ENCODE measurements around the gene NUBPL.
A peak's percentile ranks its signal among the peaks of the same experiment; 100 is the strongest.

DNA sequence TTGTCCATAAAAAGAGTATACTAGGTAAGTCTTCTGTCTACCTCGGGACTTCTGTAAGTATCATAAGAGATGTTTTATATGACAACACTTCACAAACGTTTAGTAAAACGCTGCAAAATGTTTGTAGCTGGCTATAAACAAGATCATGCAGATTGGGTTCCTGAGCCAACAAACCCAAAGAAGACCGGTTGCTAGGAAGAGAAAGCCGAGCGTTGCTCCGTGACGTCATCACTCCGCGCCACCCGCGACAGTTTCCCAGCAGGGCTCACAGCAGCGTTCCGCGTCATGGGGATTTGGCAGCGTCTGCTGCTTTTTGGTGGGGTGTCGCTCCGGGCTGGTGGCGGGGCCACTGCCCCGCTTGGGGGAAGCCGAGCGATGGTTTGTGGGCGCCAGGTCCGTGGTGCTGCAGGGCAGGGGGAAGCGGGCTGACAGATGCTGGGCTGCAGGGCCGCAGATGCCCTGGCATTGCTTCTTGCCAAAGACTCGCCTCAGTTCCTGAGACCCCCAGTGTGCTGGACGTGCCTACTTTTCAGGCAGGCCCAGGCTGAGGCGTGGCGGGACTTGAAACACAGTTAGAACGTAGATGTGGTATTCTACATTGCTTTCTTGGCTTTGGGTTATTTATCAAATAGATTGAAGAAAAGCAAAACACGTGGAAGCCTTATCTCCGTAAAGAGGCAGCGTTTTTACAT, at the start of gene NUBPL:
- TF ChIP-seq, protein P1, sequence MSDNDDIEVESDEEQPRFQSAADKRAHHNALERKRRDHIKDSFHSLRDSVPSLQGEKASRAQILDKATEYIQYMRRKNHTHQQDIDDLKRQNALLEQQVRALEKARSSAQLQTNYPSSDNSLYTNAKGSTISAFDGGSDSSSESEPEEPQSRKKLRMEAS (IDR thresholded peaks at IDR 0.05): peak; percentile 64
- peak; percentile 77 for TF ChIP-seq NFIC (IDR thresholded peaks at IDR 0.05)
- TF ChIP-seq, protein P2, sequence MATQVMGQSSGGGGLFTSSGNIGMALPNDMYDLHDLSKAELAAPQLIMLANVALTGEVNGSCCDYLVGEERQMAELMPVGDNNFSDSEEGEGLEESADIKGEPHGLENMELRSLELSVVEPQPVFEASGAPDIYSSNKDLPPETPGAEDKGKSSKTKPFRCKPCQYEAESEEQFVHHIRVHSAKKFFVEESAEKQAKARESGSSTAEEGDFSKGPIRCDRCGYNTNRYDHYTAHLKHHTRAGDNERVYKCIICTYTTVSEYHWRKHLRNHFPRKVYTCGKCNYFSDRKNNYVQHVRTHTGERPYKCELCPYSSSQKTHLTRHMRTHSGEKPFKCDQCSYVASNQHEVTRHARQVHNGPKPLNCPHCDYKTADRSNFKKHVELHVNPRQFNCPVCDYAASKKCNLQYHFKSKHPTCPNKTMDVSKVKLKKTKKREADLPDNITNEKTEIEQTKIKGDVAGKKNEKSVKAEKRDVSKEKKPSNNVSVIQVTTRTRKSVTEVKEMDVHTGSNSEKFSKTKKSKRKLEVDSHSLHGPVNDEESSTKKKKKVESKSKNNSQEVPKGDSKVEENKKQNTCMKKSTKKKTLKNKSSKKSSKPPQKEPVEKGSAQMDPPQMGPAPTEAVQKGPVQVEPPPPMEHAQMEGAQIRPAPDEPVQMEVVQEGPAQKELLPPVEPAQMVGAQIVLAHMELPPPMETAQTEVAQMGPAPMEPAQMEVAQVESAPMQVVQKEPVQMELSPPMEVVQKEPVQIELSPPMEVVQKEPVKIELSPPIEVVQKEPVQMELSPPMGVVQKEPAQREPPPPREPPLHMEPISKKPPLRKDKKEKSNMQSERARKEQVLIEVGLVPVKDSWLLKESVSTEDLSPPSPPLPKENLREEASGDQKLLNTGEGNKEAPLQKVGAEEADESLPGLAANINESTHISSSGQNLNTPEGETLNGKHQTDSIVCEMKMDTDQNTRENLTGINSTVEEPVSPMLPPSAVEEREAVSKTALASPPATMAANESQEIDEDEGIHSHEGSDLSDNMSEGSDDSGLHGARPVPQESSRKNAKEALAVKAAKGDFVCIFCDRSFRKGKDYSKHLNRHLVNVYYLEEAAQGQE (IDR thresholded peaks at IDR 0.05; ENCODE audit: low read depth): no peak
- TF ChIP-seq EP300 (IDR thresholded peaks at IDR 0.05; ENCODE audit: borderline replicate concordance): peak; percentile 23; the same call in 1 of the 2 replicates
- peak; percentile 75 for TF ChIP-seq TAF1 (IDR thresholded peaks at IDR 0.05; ENCODE audit: low read depth)
- TF ChIP-seq TEAD4 (IDR thresholded peaks at IDR 0.05): no peak; the same call in 1 of the 2 replicates
- no peak for TF ChIP-seq RAD21 (IDR thresholded peaks at IDR 0.05; ENCODE audit: low read depth)
- no peak for TF ChIP-seq CEBPB (IDR thresholded peaks at IDR 0.05)
- 0 out of 2 replicates have a peak, but pooled peaks have one; percentile 32 for TF ChIP-seq FOXM1 (IDR thresholded peaks at IDR 0.05; ENCODE audit: borderline replicate concordance, low read depth)
- TF ChIP-seq, protein P3, sequence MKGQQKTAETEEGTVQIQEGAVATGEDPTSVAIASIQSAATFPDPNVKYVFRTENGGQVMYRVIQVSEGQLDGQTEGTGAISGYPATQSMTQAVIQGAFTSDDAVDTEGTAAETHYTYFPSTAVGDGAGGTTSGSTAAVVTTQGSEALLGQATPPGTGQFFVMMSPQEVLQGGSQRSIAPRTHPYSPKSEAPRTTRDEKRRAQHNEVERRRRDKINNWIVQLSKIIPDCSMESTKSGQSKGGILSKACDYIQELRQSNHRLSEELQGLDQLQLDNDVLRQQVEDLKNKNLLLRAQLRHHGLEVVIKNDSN (IDR thresholded peaks at IDR 0.05): no peak
